AG09309 (cell line): ENCODE data around the gene NUP214.
"Not testable (repeated sequence)": the region's sequence is repeated elsewhere in the genome, so short reads cannot be mapped to it uniquely, and the experiment has no call there.

Experiments
- DNase-seq: peaks from one replicate; pipeline ENCODE4 v3.0.0-alpha.2; 2010; ENCODE audit warnings: low read depth
- H3K4me3 ChIP-seq: 2 replicates; pipeline ENCODE4 v1.5.1; 2011; ENCODE audit warnings: mild to moderate bottlenecking, low read depth, low read length, moderate library complexity; ENCODE audit not compliant: control insufficient read depth
- CTCF ChIP-seq: IDR thresholded peaks from 2 replicates; pipeline ENCODE4 v1.5.1; 2011; ENCODE audit warnings: mild to moderate bottlenecking, low read depth, low read length, inconsistent platforms; ENCODE audit not compliant: insufficient read depth, control insufficient read depth; ENCODE audit errors: missing control alignments

The NUP214 gene

GRCh38 chr9:131096269-131097125 lies 28.9 kb upstream of the NUP214 start, which contains the start of gene AIF1L:
TSS of gene AIF1L (plus strand) at chr9:131096531. CDS start at chr9:131096630, 99 bp downstream.
- no peak within 1 kb of the TSS for H3K4me3 ChIP-seq
- no peak for DNase-seq

GRCh38 chr9:131097126-131097947 lies 28.0 kb upstream of the NUP214 start:
- DNase-seq, result no peak
- no peak overlapping the region for H3K4me3 ChIP-seq
- TF ChIP-seq CTCF, result no peak

More at GRCh38 chr9:131096269-131097125, 28.9 kb upstream of the NUP214 start, which contains the start of gene AIF1L:
- TF ChIP-seq CTCF, result no peak

- TF ChIP-seq CTCF, result no peak
- H3K4me3 ChIP-seq, result no peak overlapping the region
- DNase-seq, result no peak
These were observed 27.5 kb upstream of the NUP214 start for GRCh38 chr9:131097948-131098278.

GRCh38 chr9:131098391-131099101 lies 26.8 kb upstream of the NUP214 start:
- DNase-seq, result no peak
- no peak for TF ChIP-seq CTCF
- H3K4me3 ChIP-seq, result no peak overlapping the region

- H3K4me3 ChIP-seq, result no peak overlapping the region
- no peak for DNase-seq
- no peak for TF ChIP-seq CTCF
These were observed 26.2 kb upstream of the NUP214 start for GRCh38 chr9:131099102-131099606.

- not testable (repeated sequence) for H3K4me3 ChIP-seq, DNase-seq
These were observed 25.5 kb upstream of the NUP214 start for GRCh38 chr9:131099845-131100244.
